HL-60 (cell line): ENCODE results near the gene YY2.

ENCODE experiments used
- CTCF ChIP-seq: IDR thresholded peaks from one replicate; pipeline ENCODE4 v1.5.1; 2011; ENCODE audit warnings: low read length, control low read depth, inconsistent platforms; ENCODE audit not compliant: insufficient read depth
- POLR2AphosphoS5 ChIP-seq: IDR thresholded peaks from 2 replicates; pipeline ENCODE4 v1.6.1; 2012; ENCODE audit warnings: low read depth

GRCh38 chrX:21853578-21853977 is 2.2 kb upstream of the YY2 start:
- no peak for TF ChIP-seq CTCF
- no peak for TF ChIP-seq POLR2AphosphoS5
